Adrenal gland (tissue), 5 donors: ENCODE data around the gene DNAJC8.
A peak's percentile ranks its signal among the peaks of the same experiment; 100 is the strongest.

Experiments used
- CTCF ChIP-seq, 6 experiments: fragments of 450-650 bp in 4 of 6; fragments of 200-600 bp in 2 of 6; sonication (generic) in 1 of 6; IDR thresholded peaks; 1 replicate in 5 of 6; 2 replicates in 1 of 6; pipeline versions ENCODE4 v1.5.1 to v1.8.0; 2016 to 2021; ENCODE audit warnings: antibody characterized with exemption in 6 of 6, mild to moderate bottlenecking in 2 of 6, moderate library complexity in 1 of 6
- POLR2A ChIP-seq, 2 donors: fragments of 450-650 bp; IDR thresholded peaks; one replicate each; pipeline ENCODE4 v1.6.1; 2017; ENCODE audit warnings: antibody characterized with exemption in 2 of 2, mild to moderate bottlenecking in 2 of 2, moderate library complexity in 1 of 2
- donor health status: DM: no; HTN: no; CAD: no.

DNA sequence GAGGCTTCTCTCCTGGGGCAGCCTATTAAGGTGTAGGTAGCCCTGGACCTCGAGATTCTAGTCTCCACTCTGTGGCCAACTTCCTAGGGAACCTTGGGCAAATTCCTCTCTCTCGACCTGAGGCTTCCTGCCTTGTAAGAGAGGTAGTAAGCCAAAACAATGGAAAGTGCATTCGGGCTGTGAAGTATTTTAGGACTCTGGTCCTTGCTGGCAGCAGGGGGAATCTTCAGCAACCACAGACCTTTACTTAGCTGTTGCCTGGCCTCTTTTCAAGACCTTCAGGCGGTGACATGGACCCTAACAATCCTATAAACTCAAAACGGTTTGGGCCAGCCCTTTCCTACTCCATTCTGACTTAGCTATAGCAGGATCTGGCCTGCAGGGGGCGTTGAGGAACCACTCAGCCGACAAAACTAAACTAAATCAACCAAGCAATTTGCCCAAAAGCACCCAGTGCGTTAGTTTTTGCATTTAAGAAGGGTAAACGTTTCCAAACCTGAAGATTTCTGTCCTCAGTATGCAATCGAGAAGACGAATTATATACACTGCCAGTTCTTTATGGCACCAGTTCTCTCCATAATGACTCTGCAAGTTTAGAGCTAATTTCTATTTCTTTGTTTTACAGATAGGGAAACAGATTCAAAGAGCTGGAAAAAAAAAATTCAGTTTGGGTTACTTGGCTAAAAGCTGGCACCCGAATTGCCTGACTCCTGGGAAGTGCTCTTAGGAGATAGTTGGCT lies 15.6 kb upstream of the DNAJC8 start:
- TF ChIP-seq POLR2A (IDR thresholded peaks at IDR 0.05) = no peak
- TF ChIP-seq CTCF (IDR thresholded peaks at IDR 0.05) = peak; percentile 83 to 94 (median 91)
